ENCODE measurements around the gene PICALM.

- TF ChIP-seq EZH2phosphoT487 (IDR thresholded peaks at IDR 0.05; ENCODE audit: borderline replicate concordance) (no peak), CTCF (conservative IDR thresholded peaks at IDR 0.05; ENCODE audit: low read length) (no peak)
Measured at GRCh38 chr11:85914425-85914824, 154.5 kb downstream of the PICALM start.

Measured in Loucy (cell line).